Measurements from ENCODE around the gene HK2. TPM values are rescaled to one million over a fixed set of nuclear protein-coding genes. Genes with fewer than 3 reads are reported as not detected.

Gene HK2
- total RNA-seq, 2 experiments from 2014 or later, result 7.7 to 8.9 TPM

- no peaks in the 10 kb centered on the region for H3K27me3 ChIP-seq (ENCODE audit: control insufficient read depth in 1 of 2, insufficient read depth in 2 of 2, low read length in 2 of 2)
- Mint-ChIP-seq H3K9me3 (no peaks in the 10 kb centered on the region), H3K27ac (no peak overlapping the region), H3K4me3 (no peak overlapping the region), H3K36me3 (ENCODE audit: low read depth) (peaks cover 94% of the 10 kb centered on the region), H3K4me1 (ENCODE audit: low read depth) (no peaks in the 10 kb centered on the region), H3K27me3 (no peaks in the 10 kb centered on the region)
- no peak overlapping the region for H3K27ac ChIP-seq (ENCODE audit: low read depth in 1 of 2, low read length in 2 of 2)
- ChIA-PET CTCF (interaction anchor here (1.5 kb wide), 1 partner anchor 168 kb away, joined by 3 read pairs; no protein-coding TSS in a partner anchor), POLR2A (no interaction called here)
- H3K4me3 ChIP-seq (ENCODE audit: low read length), result no peak overlapping the region
- peaks cover 63% of the 10 kb centered on the region for H3K36me3 ChIP-seq (ENCODE audit: insufficient read depth, low read length)
- intact Hi-C loops (cut with DNase I, micrococcal nuclease), result no loop called here
- ATAC-seq (ENCODE audit: poor library complexity) (no peak), DNase-seq (no peak)
- H3K9me3 ChIP-seq (ENCODE audit: control insufficient read depth in 1 of 2, insufficient read depth in 1 of 2, low read length in 2 of 2), result no peaks in the 10 kb centered on the region
- no peaks in the 10 kb centered on the region for H3K4me1 ChIP-seq (ENCODE audit: insufficient read depth, low read length)
- TF ChIP-seq CTCF (IDR thresholded peaks at IDR 0.05), result no peak
Measured at GRCh38 chr2:74883011-74883410, 49.1 kb downstream of the HK2 start.

- intact Hi-C loops (cut with DNase I, micrococcal nuclease), result no loop called here
- no peak overlapping the region for H3K27ac Mint-ChIP-seq
- Histone ChIP-seq H3K4me1 (ENCODE audit: insufficient read depth, low read length) (no peaks in the 10 kb centered on the region), H3K9me3 (ENCODE audit: control insufficient read depth in 1 of 2, insufficient read depth in 1 of 2, low read length in 2 of 2) (no peaks in the 10 kb centered on the region), H3K4me3 (ENCODE audit: low read length) (no peak overlapping the region), H3K27ac (ENCODE audit: low read depth in 1 of 2, low read length in 2 of 2) (no peak overlapping the region), H3K27me3 (ENCODE audit: control insufficient read depth in 1 of 2, insufficient read depth in 2 of 2, low read length in 2 of 2) (no peaks in the 10 kb centered on the region), H3K36me3 (ENCODE audit: insufficient read depth, low read length) (peaks cover 63% of the 10 kb centered on the region)
- TF ChIP-seq CTCF (IDR thresholded peaks at IDR 0.05), result no peak
- ChIA-PET POLR2A (no interaction called here), CTCF (no interaction called here)
- no peaks in the 10 kb centered on the region for H3K27me3 Mint-ChIP-seq
- ATAC-seq (ENCODE audit: poor library complexity) (no peak), DNase-seq (no peak)
- H3K36me3 Mint-ChIP-seq (ENCODE audit: low read depth), result peaks cover 94% of the 10 kb centered on the region
- no peaks in the 10 kb centered on the region for H3K9me3 Mint-ChIP-seq
- no peaks in the 10 kb centered on the region for H3K4me1 Mint-ChIP-seq (ENCODE audit: low read depth)
- no peak overlapping the region for H3K4me3 Mint-ChIP-seq
Measured at GRCh38 chr2:74884118-74884762, 50.3 kb downstream of the HK2 start.

- DNase-seq (no peak), ATAC-seq (ENCODE audit: poor library complexity) (no peak)
- Mint-ChIP-seq H3K27ac (no peak overlapping the region), H3K9me3 (no peaks in the 10 kb centered on the region), H3K27me3 (no peaks in the 10 kb centered on the region), H3K4me3 (no peak overlapping the region), H3K36me3 (ENCODE audit: low read depth) (peaks cover 94% of the 10 kb centered on the region), H3K4me1 (ENCODE audit: low read depth) (no peaks in the 10 kb centered on the region)
- H3K36me3 ChIP-seq (ENCODE audit: insufficient read depth, low read length), result peaks cover 62% of the 10 kb centered on the region
- H3K27ac ChIP-seq (ENCODE audit: low read depth in 1 of 2, low read length in 2 of 2), result no peak overlapping the region
- no peak for TF ChIP-seq CTCF (IDR thresholded peaks at IDR 0.05)
- H3K4me1 ChIP-seq (ENCODE audit: insufficient read depth, low read length), result no peaks in the 10 kb centered on the region
- no peaks in the 10 kb centered on the region for H3K9me3 ChIP-seq (ENCODE audit: control insufficient read depth in 1 of 2, insufficient read depth in 1 of 2, low read length in 2 of 2)
- ChIA-PET POLR2A (no interaction called here), CTCF (no interaction called here)
- intact Hi-C loops (cut with DNase I, micrococcal nuclease), result no loop called here
- no peaks in the 10 kb centered on the region for H3K27me3 ChIP-seq (ENCODE audit: control insufficient read depth in 1 of 2, insufficient read depth in 2 of 2, low read length in 2 of 2)
- H3K4me3 ChIP-seq (ENCODE audit: low read length), result no peak overlapping the region
Measured at GRCh38 chr2:74884866-74885265, 50.9 kb downstream of the HK2 start.

Measured in CD4-positive, alpha-beta T cell (primary cell).